GM12878 (cell line): ENCODE measurements around the gene EEF2K. TPM values are rescaled to one million over a fixed set of nuclear protein-coding genes. Genes with fewer than 3 reads are reported as not detected.

ENCODE experiments used
- ATAC-seq: fragments of 200-7000 bp; cut with Tn5 transposase; 3 replicates; pipeline ENCODE4 v1.9.1; 2020; ENCODE audit warnings: mild to moderate bottlenecking, moderate library complexity
- BruUV-seq: library from RNA; stranded (reverse); fragments of 400-500 nt; replicated peaks from 2 replicates; lab custom pipeline; 2021; lab: Mats Ljungman, UMichigan
- CTCF ChIA-PET: fragments of 300-600 bp; sonication (Branson Sonifier 250); formaldehyde crosslinking; extraction: SDS; loops from one replicate; lab custom pipeline; 2021; ENCODE audit warnings: inconsistent platforms; lab: Yijun Ruan, JAX
- POLR2A ChIA-PET: fragments of 350-600 bp; formaldehyde crosslinking; extraction: SDS; loops from one replicate; lab custom pipeline; 2021; ENCODE audit warnings: inconsistent platforms; lab: Charles Lee
- RAD21 ChIA-PET: fragments of 300-600 bp; sonication (Branson Sonifier 250); formaldehyde crosslinking; loops from one replicate; lab custom pipeline; 2023; ENCODE audit warnings: antibody characterized with exemption; ENCODE audit not compliant: unreplicated experiment; lab: Charles Lee
- SMC1A ChIA-PET: fragments of 300-600 bp; sonication (Branson Sonifier 250); formaldehyde crosslinking; loops from one replicate; lab custom pipeline; 2023; ENCODE audit not compliant: unreplicated experiment, uncharacterized antibody; lab: Charles Lee
- DNase-seq: peaks from one replicate; pipeline ENCODE4 v3.0.0-alpha.2; 2011; ENCODE audit warnings: low read depth, low spot score
- FAIRE-seq: peaks from 3 replicates; lab custom pipeline; 2011; peaks lifted over from hg19 to GRCh38; lab: Jason Lieb, UNC
- H2AFZ ChIP-seq: 2 replicates; pipeline ENCODE4 v1.6.0; 2011; ENCODE audit warnings: low read depth, low read length, control low read depth; ENCODE audit not compliant: control insufficient read depth
- H3K27ac ChIP-seq: 2 replicates; pipeline ENCODE4 v1.5.1; 2011; ENCODE audit warnings: control low read depth; ENCODE audit not compliant: control insufficient read depth, insufficient read depth
- H3K27me3 ChIP-seq, 2 experiments: replicated peaks in 1 of 2; 2 replicates each; pipeline versions ENCODE4 v1.6.0 to v1.6.1; 2011; ENCODE audit warnings: low read length in 1 of 2; ENCODE audit not compliant: control insufficient read depth in 2 of 2, insufficient read depth in 2 of 2
- H3K36me3 ChIP-seq, 2 experiments: 2 replicates each; pipeline ENCODE4 v1.5.1; 2011; ENCODE audit warnings: low read length in 1 of 2; ENCODE audit not compliant: control insufficient read depth in 2 of 2, insufficient read depth in 2 of 2
- H3K4me1 ChIP-seq: 2 replicates; pipeline ENCODE4 v1.6.1; 2011; ENCODE audit warnings: mild to moderate bottlenecking, low read length, moderate library complexity, mixed read lengths; ENCODE audit not compliant: control insufficient read depth, insufficient read depth
- H3K4me2 ChIP-seq: 2 replicates; pipeline ENCODE4 v1.6.0; 2011; ENCODE audit warnings: control low read depth; ENCODE audit not compliant: control insufficient read depth, insufficient read depth
- H3K4me3 ChIP-seq: fragments of 200-600 bp; sonication (generic); 2 replicates; pipeline ENCODE4 v1.5.1; 2016
- H3K79me2 ChIP-seq: 2 replicates; pipeline ENCODE4 v1.6.0; 2011; ENCODE audit warnings: low read length; ENCODE audit not compliant: control insufficient read depth, insufficient read depth
- H3K9ac ChIP-seq: 2 replicates; pipeline ENCODE4 v1.8.0; 2011; ENCODE audit warnings: low read length, control low read depth, mixed read lengths; ENCODE audit not compliant: control insufficient read depth, insufficient read depth
- H3K9me3 ChIP-seq: replicated peaks from 3 replicates; pipeline ENCODE4 v1.5.1; 2011; ENCODE audit warnings: mild to moderate bottlenecking, low read length; ENCODE audit not compliant: control insufficient read depth, insufficient read depth
- H4K20me1 ChIP-seq: 2 replicates; pipeline ENCODE4 v1.6.0; 2011; ENCODE audit not compliant: control insufficient read depth, insufficient read depth
- CHD4 ChIP-seq: fragments of 200-600 bp; sonication (generic); IDR thresholded peaks from 2 replicates; pipeline ENCODE4 v1.6.1; 2016; ENCODE audit warnings: mild to moderate bottlenecking
- CREM ChIP-seq: IDR thresholded peaks from 2 replicates; pipeline ENCODE4 v1.6.1; 2014; ENCODE audit warnings: antibody characterized with exemption, low read depth
- EGR1 ChIP-seq, 2 experiments: IDR thresholded peaks; 1 replicate in 1 of 2; 2 replicates in 1 of 2; pipeline ENCODE4 v1.6.1; 2011 to 2012; ENCODE audit warnings: low read depth in 2 of 2, low read length in 2 of 2, borderline replicate concordance in 1 of 2, mild to moderate bottlenecking in 1 of 2, moderate library complexity in 1 of 2
- ELK1 ChIP-seq: IDR thresholded peaks from 2 replicates; pipeline ENCODE4 v1.6.1; 2012; ENCODE audit warnings: low read depth, low read length, improper control_type of control experiment
- ETV6 ChIP-seq, 2 experiments: fragments of 450-650 bp in 1 of 2; IDR thresholded peaks in 1 of 2; conservative IDR thresholded peaks in 1 of 2; 2 replicates each; pipeline ENCODE4 v1.6.1; 2014; ENCODE audit warnings: antibody characterized with exemption in 1 of 2, borderline replicate concordance in 1 of 2, low read depth in 1 of 2, mild to moderate bottlenecking in 1 of 2, moderate library complexity in 1 of 2
- HDAC2 ChIP-seq: fragments of 200-600 bp; sonication (generic); IDR thresholded peaks from 2 replicates; pipeline ENCODE4 v1.6.1; 2017
- IRF5 ChIP-seq: fragments of 450-650 bp; IDR thresholded peaks from 2 replicates; pipeline ENCODE4 v1.6.1; 2017; ENCODE audit warnings: borderline replicate concordance
- JUNB ChIP-seq: IDR thresholded peaks from 2 replicates; pipeline ENCODE4 v1.6.1; 2016; ENCODE audit warnings: antibody characterized with exemption, mild to moderate bottlenecking
- MEF2A ChIP-seq: IDR thresholded peaks from 2 replicates; pipeline ENCODE4 v1.6.1; 2011; ENCODE audit warnings: low read depth, mild to moderate bottlenecking, low read length, moderate library complexity; ENCODE audit not compliant: insufficient read depth
- MLLT1 ChIP-seq: fragments of 450-650 bp; IDR thresholded peaks from 2 replicates; pipeline ENCODE4 v1.6.1; 2016; ENCODE audit warnings: mild to moderate bottlenecking
- NFIC ChIP-seq: IDR thresholded peaks from 2 replicates; pipeline ENCODE4 v1.6.1; 2012; ENCODE audit warnings: low read depth, mild to moderate bottlenecking, inconsistent platforms, low read length, moderate library complexity
- NFYA ChIP-seq: IDR thresholded peaks from 2 replicates; pipeline ENCODE4 v1.6.1; 2011; ENCODE audit warnings: low read depth, mild to moderate bottlenecking, low read length, improper control_type of control experiment, borderline replicate concordance
- NKRF ChIP-seq: fragments of 450-650 bp; conservative IDR thresholded peaks from 2 replicates; pipeline ENCODE4 v1.6.1; 2017; ENCODE audit warnings: mild to moderate bottlenecking, moderate library complexity
- SUZ12 ChIP-seq: fragments of 200-600 bp; sonication (generic); IDR thresholded peaks from one replicate; pipeline ENCODE4 v1.6.1; 2018; ENCODE audit warnings: antibody characterized with exemption, mild to moderate bottlenecking; ENCODE audit not compliant: unreplicated experiment
- ZBED1 ChIP-seq: IDR thresholded peaks from 2 replicates; pipeline ENCODE4 v1.6.1; 2016; ENCODE audit warnings: borderline replicate concordance
- ZNF622 ChIP-seq: fragments of 450-650 bp; IDR thresholded peaks from 2 replicates; pipeline ENCODE4 v1.6.1; 2017; ENCODE audit warnings: mild to moderate bottlenecking, inconsistent platforms
- WGBS: methylation state at CpG from one replicate; pipeline ENCODE4 v1.1.6; 2016; ENCODE audit warnings: low lambda C conversion rate; ENCODE audit not compliant: insufficient replicate concordance, insufficient coverage; ENCODE audit errors: missing lambda C conversion rate; 5-methylcytosine and 5-hydroxymethylcytosine counted together
- in situ Hi-C: fragments of 300-500 bp; cut with MboI; formaldehyde crosslinking; loops from 9 replicates; pipeline ENCODE4 v1.14.3; 2018; ENCODE audit warnings: mixed read lengths
- intact Hi-C: fragments of 100-400 bp; cut with micrococcal nuclease; formaldehyde crosslinking; loops from one replicate; pipeline ENCODE4 v1.14.2; 2022; ENCODE audit not compliant: unreplicated experiment
- polyA plus RNA-seq, 11 experiments: library from polyadenylated mRNA; depleted of rRNA in 4 of 11; unstranded in 6 of 11; stranded (reverse) in 5 of 11; fragments of >200 nt; fragmentation: Nextera tagmentation in 4 of 11; fragmentation: Illumina TruSeq in 1 of 11; extraction: Ambion mirVana in 4 of 11; extraction: Trizol in 1 of 11; gene quantifications; 1 replicate in 1 of 11; 2 replicates in 10 of 11; pipeline versions ENCODE4 v1.2.1 to v1.2.3, GENCODE V29; 2011 to 2016; ENCODE audit warnings: inconsistent platforms in 2 of 11, missing spikeins in 2 of 11, low read depth in 1 of 11
- total RNA-seq, 4 experiments: library from RNA; depleted of rRNA in 3 of 4; stranded (reverse); fragments of >200 nt in 3 of 4; fragmentation: Illumina TruSeq in 1 of 4; extraction: Trizol in 1 of 4; gene quantifications; 2 replicates each; pipeline versions ENCODE4 v1.2.1 to v1.2.3, GENCODE V29; 2013 to 2021

The EEF2K gene
- total and polyA plus RNA-seq, 10 of the 15 experiments (the other 5 are each of a cell fraction or from before 2014, with no cell fraction given): 2.0 to 29.6 (median 12.2) TPM

- ATAC-seq (no peak), FAIRE-seq (no peak), DNase-seq (no peak)
- no peaks in the 10 kb centered on the region for H3K4me1 ChIP-seq
- H3K27me3 ChIP-seq: no peaks in the 10 kb centered on the region
- no peaks in the 10 kb centered on the region for H4K20me1 ChIP-seq
- peaks cover 17 to 41% of the 10 kb centered on the region in 2 experiments; a peak in 3 of 4 replicates for H3K36me3 ChIP-seq
- ChIA-PET CTCF (interaction anchor here (1.2 to 1.5 kb wide), 2 partner anchors 10 to 27 kb away, joined by 3 read pairs; no protein-coding TSS in a partner anchor), RAD21 (no interaction called here), SMC1A (interaction anchor here (0.6 kb wide), 1 partner anchor 27 kb away, joined by 3 read pairs; no protein-coding TSS in a partner anchor), POLR2A (no interaction called here)
- in situ Hi-C loops: loop anchor here (10.0 kb wide), 4 partner anchors 347 to 1173 kb away; partner anchors contain the start of genes DNAH3 and LDAF1
- no peaks in the 10 kb centered on the region for H3K79me2 ChIP-seq
- H3K9ac ChIP-seq: no peak overlapping the region
- H2AFZ ChIP-seq: no peak overlapping the region
- H3K9me3 ChIP-seq: no peaks in the 10 kb centered on the region
- H3K4me2 ChIP-seq: no peak overlapping the region
- 100% methylated on average over 6 of the region's 6 CpGs for WGBS
- BruUV-seq: no TSS peak
- H3K27ac ChIP-seq: no peak overlapping the region
- intact Hi-C loops: no loop called here
- no peak overlapping the region for H3K4me3 ChIP-seq
- TF ChIP-seq ELK1 (no peak), ETV6 (conservative IDR thresholded peaks at IDR 0.05 in 1 of 2, IDR thresholded peaks at IDR 0.05 in 1 of 2; ENCODE audit: borderline replicate concordance in 1 of 2, low read depth in 1 of 2) (no peak), IRF5 (no peak), HDAC2 (no peak), SUZ12 (no peak), EGR1 (IDR thresholded peaks at IDR 0.05; ENCODE audit: borderline replicate concordance in 1 of 2, low read depth in 2 of 2, low read length in 2 of 2) (no peak), NFYA (no peak), MEF2A (no peak), NFIC (no peak), MLLT1 (no peak), JUNB (no peak), ZNF622 (no peak), ZBED1 (no peak), CHD4 (no peak), NKRF (no peak), CREM (no peak)
Measured at GRCh38 chr16:22327446-22327775, 121.3 kb downstream of the EEF2K start.
